ENCODE data around the gene SYNE1.

GRCh38 chr6:152540381-152540780 lies 96.8 kb downstream of the SYNE1 start:
- no peak for TF ChIP-seq CTCF (IDR thresholded peaks at IDR 0.05; ENCODE audit: insufficient read depth, low read length)
- TF ChIP-seq POLR2AphosphoS5 (IDR thresholded peaks at IDR 0.05; ENCODE audit: low read depth) = no peak
- TF ChIP-seq GABPA (IDR thresholded peaks at IDR 0.05; ENCODE audit: low read depth) = no peak
- TF ChIP-seq REST (IDR thresholded peaks at IDR 0.05; ENCODE audit: insufficient replicate concordance, low read depth) = no peak
- TF ChIP-seq SPI1 (IDR thresholded peaks at IDR 0.05; ENCODE audit: borderline replicate concordance, low read depth) = no peak

All from HL-60 (cell line).